ENCODE measurements around the gene PLEKHH1. TPM values are rescaled to one million over a fixed set of nuclear protein-coding genes. Genes with fewer than 3 reads are reported as not detected.

Gene PLEKHH1
- total RNA-seq, 1 donor from 2014 or later: 0.20 TPM

DNA sequence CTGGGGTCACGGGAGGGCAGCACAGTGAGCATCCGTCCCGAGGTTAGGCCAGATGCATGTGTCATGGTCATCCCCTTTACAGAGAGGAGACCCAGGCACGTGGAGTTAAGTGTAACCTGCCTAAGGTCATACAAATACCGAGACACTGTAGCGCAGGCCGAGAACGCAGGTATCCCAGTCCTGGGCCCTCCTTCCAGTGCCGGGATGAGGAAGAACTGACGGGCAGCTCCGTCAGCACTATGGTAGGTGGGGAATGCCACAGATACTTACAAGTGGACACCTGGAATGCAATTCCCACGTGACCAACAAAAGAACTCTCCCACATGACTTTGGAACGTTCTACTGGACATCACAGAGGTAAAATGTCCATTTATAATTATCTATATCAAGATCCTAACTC, 35.9 kb upstream of the PLEKHH1 start:
- ChIA-PET POLR2A (interaction anchor here (0.6 to 1.1 kb wide), 2 partner anchors 9 to 28 kb away, joined by 3 to 4 read pairs; partner anchors contain the start of gene TMEM229B), CTCF (no interaction called here)
- Mint-ChIP-seq H3K27me3 (no peaks in the 10 kb centered on the region), H3K4me3 (no peak overlapping the region), H3K36me3 (ENCODE audit: low read depth) (peaks cover 8% of the 10 kb centered on the region), H3K4me1 (peaks cover 19% of the 10 kb centered on the region), H3K9me3 (peaks cover 6% of the 10 kb centered on the region), H3K27ac (no peak overlapping the region)
- intact Hi-C loops (cut with micrococcal nuclease): no loop called here
- ATAC-seq (ENCODE audit: low read depth) (no peak), DNase-seq (no peak)
- TF ChIP-seq CTCF (IDR thresholded peaks at IDR 0.05): no peak

- TF ChIP-seq CTCF (IDR thresholded peaks at IDR 0.05): no peak
- ChIA-PET CTCF (no interaction called here), POLR2A (interaction anchor here (0.6 to 1.1 kb wide), 2 partner anchors 10 to 29 kb away, joined by 3 to 4 read pairs; partner anchors contain the start of gene TMEM229B)
- Mint-ChIP-seq H3K9me3 (peaks cover 6% of the 10 kb centered on the region), H3K4me3 (no peak overlapping the region), H3K4me1 (peaks cover 14% of the 10 kb centered on the region), H3K36me3 (ENCODE audit: low read depth) (peaks cover 8% of the 10 kb centered on the region), H3K27ac (no peak overlapping the region), H3K27me3 (no peaks in the 10 kb centered on the region)
- ATAC-seq (ENCODE audit: low read depth) (no peak), DNase-seq (no peak)
- intact Hi-C loops (cut with micrococcal nuclease): no loop called here
These were observed 35.4 kb upstream of the PLEKHH1 start for GRCh38 chr14:67497716-67498115.

DNA sequence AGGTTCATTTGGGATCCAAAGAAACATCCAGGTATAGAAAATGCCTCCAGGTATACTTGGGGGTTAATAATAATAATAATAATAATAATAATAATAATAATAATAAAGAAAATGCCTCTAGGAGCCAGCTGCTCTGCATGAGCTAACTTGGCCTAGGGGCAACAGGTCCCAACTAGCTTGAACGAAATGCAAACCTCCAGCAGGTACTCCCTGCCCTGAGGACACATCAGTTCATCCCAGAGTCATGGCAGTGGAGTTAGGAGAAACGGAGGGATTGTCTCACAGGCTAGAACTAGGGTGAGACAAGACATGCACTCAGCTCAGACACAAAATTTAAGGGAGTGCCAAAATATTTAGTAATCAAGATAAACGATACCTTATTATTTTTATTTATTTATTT, 32.1 kb upstream of the PLEKHH1 start:
- no peaks in the 10 kb centered on the region for H3K27me3 Mint-ChIP-seq
- H3K36me3 Mint-ChIP-seq (ENCODE audit: low read depth): peaks cover 9% of the 10 kb centered on the region
- H3K4me3 Mint-ChIP-seq: no peak overlapping the region
- H3K27ac Mint-ChIP-seq: no peak overlapping the region
- ChIA-PET CTCF (no interaction called here), POLR2A (no interaction called here)
- no peak for DNase-seq
- TF ChIP-seq CTCF (IDR thresholded peaks at IDR 0.05): no peak
- H3K9me3 Mint-ChIP-seq: no peaks in the 10 kb centered on the region
- ATAC-seq (ENCODE audit: low read depth): no peak
- intact Hi-C loops (cut with micrococcal nuclease): no loop called here
- H3K4me1 Mint-ChIP-seq: no peaks in the 10 kb centered on the region

- Mint-ChIP-seq H3K4me1 (no peaks in the 10 kb centered on the region), H3K27me3 (no peaks in the 10 kb centered on the region)
- CTCF ChIA-PET: no interaction called here
These were observed 31.4 kb upstream of the PLEKHH1 start for GRCh38 chr14:67501670-67502069.

GRCh38 chr14:67502867-67503266, 30.2 kb upstream of the PLEKHH1 start:
- no peaks in the 10 kb centered on the region for H3K9me3 Mint-ChIP-seq
- peaks cover 6% of the 10 kb centered on the region for H3K36me3 Mint-ChIP-seq (ENCODE audit: low read depth)
- ChIA-PET POLR2A (no interaction called here), CTCF (no interaction called here)
- no peak overlapping the region for H3K27ac Mint-ChIP-seq
- intact Hi-C loops (cut with micrococcal nuclease): no loop called here
- no peak overlapping the region for H3K4me3 Mint-ChIP-seq
- no peaks in the 10 kb centered on the region for H3K4me1 Mint-ChIP-seq
- ATAC-seq (ENCODE audit: low read depth) (no peak), DNase-seq (no peak)
- no peaks in the 10 kb centered on the region for H3K27me3 Mint-ChIP-seq
- no peak for TF ChIP-seq CTCF (IDR thresholded peaks at IDR 0.05)

More at GRCh38 chr14:67501670-67502069, 31.4 kb upstream of the PLEKHH1 start:
- TF ChIP-seq CTCF (IDR thresholded peaks at IDR 0.05): no peak
- peaks cover 9% of the 10 kb centered on the region for H3K36me3 Mint-ChIP-seq (ENCODE audit: low read depth)
- no peak overlapping the region for H3K27ac Mint-ChIP-seq
- intact Hi-C loops (cut with micrococcal nuclease): no loop called here
- DNase-seq (no peak), ATAC-seq (ENCODE audit: low read depth) (no peak)
- H3K4me3 Mint-ChIP-seq: no peak overlapping the region
- no peaks in the 10 kb centered on the region for H3K9me3 Mint-ChIP-seq
- POLR2A ChIA-PET: no interaction called here
